Fibroblast of skin of right biceps (primary cell): ENCODE data around the gene DOCK8.

Experiments used
- DNase-seq: peaks from one replicate; pipeline ENCODE4 v3.0.0-alpha.2; 2013

DOCK8 gene

GRCh38 chr9:511861-512260 lies 297.2 kb downstream of the DOCK8 start:
- no peak for DNase-seq

GRCh38 chr9:512555-513272 lies 298.0 kb downstream of the DOCK8 start:
- DNase-seq = no peak
